HL-60 (cell line): ENCODE data around the gene ITGA6.

ENCODE experiments used
- DNase-seq, 2 experiments: peaks; one replicate each; pipeline ENCODE4 v3.0.0-alpha.2; 2010 to 2020; ENCODE audit warnings: low read depth in 1 of 2, low spot score in 1 of 2
- H3K27ac ChIP-seq: fragments of 250-450 bp; sonication (Bioruptor Pico); replicated peaks from 2 replicates; pipeline ENCODE4 v1.5.1; 2020; ENCODE audit warnings: mild to moderate bottlenecking, moderate library complexity
- H3K27me3 ChIP-seq: fragments of 250-450 bp; sonication (Bioruptor Pico); 2 replicates; pipeline ENCODE4 v1.5.1; 2021; ENCODE audit warnings: mild to moderate bottlenecking, moderate library complexity; ENCODE audit not compliant: insufficient read depth, poor library complexity, severe bottlenecking
- H3K4me3 ChIP-seq: replicated peaks from 2 replicates; pipeline ENCODE4 v1.5.1; 2011; ENCODE audit warnings: mild to moderate bottlenecking, control low read depth, low read length; ENCODE audit not compliant: insufficient read depth
- CTCF ChIP-seq: IDR thresholded peaks from one replicate; pipeline ENCODE4 v1.5.1; 2011; ENCODE audit warnings: low read length, control low read depth, inconsistent platforms; ENCODE audit not compliant: insufficient read depth
- GABPA ChIP-seq: IDR thresholded peaks from 2 replicates; pipeline ENCODE4 v1.6.1; 2012; ENCODE audit warnings: low read depth
- POLR2AphosphoS5 ChIP-seq: IDR thresholded peaks from 2 replicates; pipeline ENCODE4 v1.6.1; 2012; ENCODE audit warnings: low read depth
- REST ChIP-seq: IDR thresholded peaks from 2 replicates; pipeline ENCODE4 v1.6.1; 2012; ENCODE audit warnings: low read depth; ENCODE audit not compliant: insufficient replicate concordance
- SPI1 ChIP-seq: IDR thresholded peaks from 2 replicates; pipeline ENCODE4 v1.6.1; 2012; ENCODE audit warnings: low read depth, mild to moderate bottlenecking, borderline replicate concordance

ITGA6 gene

GRCh38 chr2:172552547-172553291, 125.3 kb downstream of the ITGA6 start:
- TF ChIP-seq GABPA (no peak), CTCF (no peak), SPI1 (no peak), REST (no peak), POLR2AphosphoS5 (no peak)
- no peak for DNase-seq
- Histone ChIP-seq H3K27ac (no peak overlapping the region), H3K4me3 (no peak overlapping the region), H3K27me3 (no peaks in the 10 kb centered on the region)

GRCh38 chr2:172554352-172555271, 127.2 kb downstream of the ITGA6 start:
- Histone ChIP-seq H3K27ac (peak overlapping the region; percentile 88), H3K27me3 (no peaks in the 10 kb centered on the region), H3K4me3 (peak overlapping the region; percentile 74)
- no peak for DNase-seq
- TF ChIP-seq POLR2AphosphoS5 (no peak), GABPA (no peak), CTCF (no peak), REST (no peak), SPI1 (no peak)

GRCh38 chr2:172555272-172555521, 127.8 kb downstream of the ITGA6 start:
- Histone ChIP-seq H3K4me3 (peak overlapping the region; percentile 74), H3K27ac (peak overlapping the region; percentile 88), H3K27me3 (no peaks in the 10 kb centered on the region)
- no peak for DNase-seq
- TF ChIP-seq SPI1 (no peak), CTCF (no peak), GABPA (no peak), REST (no peak), POLR2AphosphoS5 (no peak)
